Endothelial cell (in vitro differentiated cells): ENCODE measurements around the gene TCERG1L. TPM values are rescaled to one million over a fixed set of nuclear protein-coding genes. Genes with fewer than 3 reads are reported as not detected.

Experiments
- DNase-seq: peaks from one replicate; pipeline ENCODE4 v3.0.0; 2021; ENCODE audit warnings: low spot score
- H3K27ac Mint-ChIP-seq: one replicate; pipeline ENCODE4 v1.8.0; 2021; ENCODE audit warnings: mixed read lengths, inconsistent platforms; ENCODE audit not compliant: unreplicated experiment
- H3K27me3 Mint-ChIP-seq: one replicate; pipeline ENCODE4 v1.8.0; 2021; ENCODE audit warnings: mild to moderate bottlenecking, moderate library complexity, mixed read lengths, inconsistent platforms; ENCODE audit not compliant: unreplicated experiment
- H3K36me3 Mint-ChIP-seq: one replicate; pipeline ENCODE4 v1.8.0; 2021; ENCODE audit warnings: mild to moderate bottlenecking, low read depth, mixed read lengths, inconsistent platforms; ENCODE audit not compliant: unreplicated experiment
- H3K4me1 Mint-ChIP-seq: one replicate; pipeline ENCODE4 v1.8.0; 2021; ENCODE audit warnings: mild to moderate bottlenecking, mixed read lengths, inconsistent platforms; ENCODE audit not compliant: unreplicated experiment
- H3K4me3 Mint-ChIP-seq: one replicate; pipeline ENCODE4 v1.8.0; 2021; ENCODE audit warnings: mild to moderate bottlenecking, mixed read lengths, inconsistent platforms; ENCODE audit not compliant: unreplicated experiment
- H3K9me3 Mint-ChIP-seq: one replicate; pipeline ENCODE4 v1.8.0; 2021; ENCODE audit warnings: mixed read lengths, inconsistent platforms; ENCODE audit not compliant: unreplicated experiment
- total RNA-seq: library from RNA; stranded (reverse); fragmentation: NEBNext Ultra II Directional; extraction: Animal tissue kit (Norgen Biotek cat#: 25700); gene quantifications from one replicate; pipeline ENCODE4 v1.2.1, GENCODE V29; 2021; ENCODE audit not compliant: unreplicated experiment
- TF ChIP-seq, protein P1 (sequence below): fragments of 200-600 bp; sonication (generic); IDR thresholded peaks from one replicate; pipeline ENCODE4 v1.5.0; 2021; ENCODE audit warnings: antibody characterized with exemption; ENCODE audit not compliant: unreplicated experiment

Gene TCERG1L
- total RNA-seq, 1 donor from 2014 or later = not detected

DNA sequence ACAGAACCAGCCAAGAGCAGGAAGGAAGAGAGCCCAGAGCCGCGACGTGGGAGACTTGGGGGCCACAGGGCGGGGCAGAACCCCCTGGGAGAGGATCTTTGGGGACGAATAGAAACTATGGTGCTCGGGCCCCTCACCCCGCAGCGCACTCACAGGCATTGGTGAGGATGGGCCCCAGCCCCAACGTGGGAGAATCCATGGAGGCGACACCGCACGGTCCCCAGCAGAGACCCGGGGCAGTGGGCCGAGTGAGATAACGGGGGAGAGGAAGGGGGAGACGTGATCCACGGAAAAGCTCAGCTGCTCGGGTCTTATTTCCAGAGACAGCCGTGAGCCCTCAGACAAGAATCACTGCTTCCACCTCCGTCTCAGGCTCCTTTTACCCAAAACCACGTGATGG, 222.4 kb downstream of the TCERG1L start:
- H3K36me3 Mint-ChIP-seq = peaks cover 11% of the 10 kb centered on the region
- no peak overlapping the region for H3K27ac Mint-ChIP-seq
- H3K27me3 Mint-ChIP-seq = peaks cover 22% of the 10 kb centered on the region
- DNase-seq = no peak
- H3K9me3 Mint-ChIP-seq = peaks cover 43% of the 10 kb centered on the region
- no peaks in the 10 kb centered on the region for H3K4me1 Mint-ChIP-seq
- H3K4me3 Mint-ChIP-seq = no peak overlapping the region
- TF ChIP-seq, protein P1, sequence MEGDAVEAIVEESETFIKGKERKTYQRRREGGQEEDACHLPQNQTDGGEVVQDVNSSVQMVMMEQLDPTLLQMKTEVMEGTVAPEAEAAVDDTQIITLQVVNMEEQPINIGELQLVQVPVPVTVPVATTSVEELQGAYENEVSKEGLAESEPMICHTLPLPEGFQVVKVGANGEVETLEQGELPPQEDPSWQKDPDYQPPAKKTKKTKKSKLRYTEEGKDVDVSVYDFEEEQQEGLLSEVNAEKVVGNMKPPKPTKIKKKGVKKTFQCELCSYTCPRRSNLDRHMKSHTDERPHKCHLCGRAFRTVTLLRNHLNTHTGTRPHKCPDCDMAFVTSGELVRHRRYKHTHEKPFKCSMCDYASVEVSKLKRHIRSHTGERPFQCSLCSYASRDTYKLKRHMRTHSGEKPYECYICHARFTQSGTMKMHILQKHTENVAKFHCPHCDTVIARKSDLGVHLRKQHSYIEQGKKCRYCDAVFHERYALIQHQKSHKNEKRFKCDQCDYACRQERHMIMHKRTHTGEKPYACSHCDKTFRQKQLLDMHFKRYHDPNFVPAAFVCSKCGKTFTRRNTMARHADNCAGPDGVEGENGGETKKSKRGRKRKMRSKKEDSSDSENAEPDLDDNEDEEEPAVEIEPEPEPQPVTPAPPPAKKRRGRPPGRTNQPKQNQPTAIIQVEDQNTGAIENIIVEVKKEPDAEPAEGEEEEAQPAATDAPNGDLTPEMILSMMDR = no peak

DNA sequence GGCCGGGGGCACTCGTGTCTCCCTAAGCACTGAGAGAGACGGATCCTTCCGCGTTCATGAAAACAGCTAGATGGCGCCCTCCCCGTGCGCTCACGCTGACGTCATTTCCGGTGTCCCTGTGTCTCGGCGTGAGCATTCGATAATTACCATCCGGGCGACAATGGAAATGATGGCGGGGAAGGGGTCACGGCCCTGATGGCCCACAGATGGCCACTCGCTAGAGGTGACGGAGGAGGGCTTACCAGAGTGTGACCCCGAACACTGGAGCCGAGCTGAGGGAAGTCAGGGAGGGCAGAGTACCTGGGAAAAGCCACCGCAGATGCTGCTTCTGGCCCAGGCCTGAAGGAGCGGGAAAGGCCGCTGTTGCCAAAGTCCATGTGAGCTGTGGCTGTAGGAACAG, 222.9 kb downstream of the TCERG1L start:
- peaks cover 26% of the 10 kb centered on the region for H3K27me3 Mint-ChIP-seq
- TF ChIP-seq, protein P1 = no peak
- DNase-seq = no peak
- H3K36me3 Mint-ChIP-seq = peaks cover 13% of the 10 kb centered on the region
- H3K4me3 Mint-ChIP-seq = no peak overlapping the region
- no peaks in the 10 kb centered on the region for H3K4me1 Mint-ChIP-seq
- peaks cover 48% of the 10 kb centered on the region for H3K9me3 Mint-ChIP-seq
- no peak overlapping the region for H3K27ac Mint-ChIP-seq

DNA sequence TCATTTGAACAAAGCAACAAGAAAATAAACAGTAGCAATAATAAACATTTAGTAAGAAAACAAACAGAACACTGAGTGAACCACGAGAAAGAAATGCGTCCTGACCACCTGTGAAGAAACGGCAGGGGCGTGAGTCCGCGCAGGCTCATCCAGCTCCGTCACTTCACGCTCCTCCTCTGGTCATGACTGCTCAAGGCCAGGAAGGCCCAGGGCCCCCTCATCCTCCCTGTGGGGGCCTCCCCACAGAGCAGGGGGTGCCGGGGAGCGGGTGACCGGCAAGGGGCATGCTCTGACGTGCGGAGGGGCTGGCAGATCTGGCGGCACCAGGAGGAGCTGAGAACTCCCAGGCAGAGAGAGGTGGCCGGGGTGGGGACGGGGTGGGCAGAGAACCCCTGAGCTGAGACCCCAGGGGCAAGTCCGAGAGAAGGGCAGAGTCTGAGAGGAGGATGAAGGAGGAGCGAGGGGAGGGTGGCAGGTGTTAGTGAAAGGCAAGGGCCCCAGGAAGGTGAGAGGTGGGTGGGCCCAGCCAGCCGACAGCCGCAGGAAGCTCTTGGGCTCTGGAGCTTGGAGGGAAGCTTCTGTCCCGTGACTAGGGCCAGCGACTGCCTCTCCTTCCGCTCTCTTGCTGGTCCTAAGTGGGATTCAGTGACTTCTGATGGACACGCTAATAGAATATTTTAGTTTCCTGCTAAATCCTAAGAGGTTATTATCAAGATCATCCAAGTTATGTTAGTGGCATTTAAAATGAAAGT, 223.9 kb downstream of the TCERG1L start:
- Mint-ChIP-seq H3K36me3 (peaks cover 21% of the 10 kb centered on the region), H3K4me1 (no peaks in the 10 kb centered on the region), H3K27ac (no peak overlapping the region), H3K9me3 (peaks cover 58% of the 10 kb centered on the region), H3K4me3 (no peak overlapping the region), H3K27me3 (peaks cover 25% of the 10 kb centered on the region)
- TF ChIP-seq, protein P1 = no peak
- no peak for DNase-seq

DNA sequence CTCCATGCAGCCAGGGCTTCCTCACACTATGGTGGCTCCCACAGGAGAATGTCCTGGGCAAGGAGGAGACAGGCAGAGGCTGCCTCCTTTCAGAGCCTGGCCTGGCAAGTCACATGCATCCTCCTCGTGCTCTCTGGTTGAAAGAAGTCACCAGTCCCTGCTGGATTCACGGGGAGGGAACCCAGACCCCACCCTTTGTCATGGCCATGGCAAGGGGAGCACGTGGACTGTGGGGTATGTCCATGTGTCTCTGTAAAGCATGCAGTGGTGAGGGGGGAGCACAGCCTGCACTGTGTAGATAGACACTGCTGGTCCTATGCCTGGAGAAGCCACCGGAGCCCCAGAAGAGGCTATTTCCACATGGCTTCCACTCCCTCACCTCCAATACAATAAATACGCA, 225.0 kb downstream of the TCERG1L start:
- TF ChIP-seq, protein P1 = no peak
- Mint-ChIP-seq H3K9me3 (peaks cover 60% of the 10 kb centered on the region), H3K4me1 (no peaks in the 10 kb centered on the region), H3K4me3 (no peak overlapping the region), H3K36me3 (peaks cover 21% of the 10 kb centered on the region), H3K27me3 (peaks cover 20% of the 10 kb centered on the region), H3K27ac (no peak overlapping the region)
- no peak for DNase-seq

DNA sequence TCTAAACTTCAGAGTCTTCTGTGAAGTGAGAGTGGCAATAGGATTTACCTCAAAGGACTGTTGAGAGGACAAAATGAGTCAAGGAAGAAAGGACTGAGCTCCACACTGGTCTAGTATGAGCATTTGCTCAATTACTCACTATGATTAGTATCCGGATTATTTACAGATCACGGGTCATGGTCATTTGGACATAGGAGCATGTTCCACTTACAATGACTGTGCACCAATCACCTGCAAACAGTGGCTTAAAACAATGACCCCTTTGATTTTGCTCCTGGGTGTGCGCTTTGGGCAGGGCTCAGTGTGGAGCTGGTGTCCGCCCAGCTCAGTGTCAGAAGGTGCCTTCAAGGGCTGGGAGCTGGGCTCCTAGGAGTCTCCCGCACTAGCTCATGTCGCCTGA, 225.4 kb downstream of the TCERG1L start:
- no peaks in the 10 kb centered on the region for H3K4me1 Mint-ChIP-seq
- DNase-seq = no peak
- TF ChIP-seq, protein P1 = no peak

More for the DNA sequence above, 225.4 kb downstream of the TCERG1L start:
- peaks cover 20% of the 10 kb centered on the region for H3K27me3 Mint-ChIP-seq
- peaks cover 21% of the 10 kb centered on the region for H3K36me3 Mint-ChIP-seq
- H3K27ac Mint-ChIP-seq = no peak overlapping the region
- H3K4me3 Mint-ChIP-seq = no peak overlapping the region
- H3K9me3 Mint-ChIP-seq = peaks cover 62% of the 10 kb centered on the region
